GM15510 (cell line): Measurements from ENCODE around the gene LAMA5.

ENCODE experiments used
- POLR2A ChIP-seq: IDR thresholded peaks from 3 replicates; pipeline ENCODE4 v1.6.1; 2011; ENCODE audit warnings: borderline replicate concordance; ENCODE audit not compliant: insufficient read length; ENCODE audit errors: extremely low read depth

LAMA5 gene

GRCh38 chr20:62281161-62281933 is 85.8 kb downstream of the LAMA5 start:
- no peak for TF ChIP-seq POLR2A

- TF ChIP-seq POLR2A, result no peak
These were observed 86.8 kb downstream of the LAMA5 start for GRCh38 chr20:62280303-62280702.

GRCh38 chr20:62277253-62277652 is 89.9 kb downstream of the LAMA5 start:
- no peak for TF ChIP-seq POLR2A

- no peak for TF ChIP-seq POLR2A
These were observed 90.7 kb downstream of the LAMA5 start for GRCh38 chr20:62276439-62276838.

- TF ChIP-seq POLR2A, result no peak
These were observed 91.9 kb downstream of the LAMA5 start for GRCh38 chr20:62275219-62275618.

- no peak for TF ChIP-seq POLR2A
These were observed 92.7 kb downstream of the LAMA5 start for GRCh38 chr20:62274332-62274950.

GRCh38 chr20:62273416-62273815 is 93.7 kb downstream of the LAMA5 start:
- TF ChIP-seq POLR2A, result no peak

- no peak for TF ChIP-seq POLR2A
These were observed 94.9 kb downstream of the LAMA5 start for GRCh38 chr20:62272200-62272599.

- no peak for TF ChIP-seq POLR2A
These were observed 97.2 kb downstream of the LAMA5 start for GRCh38 chr20:62269871-62270270.

GRCh38 chr20:62269378-62269777 is 97.7 kb downstream of the LAMA5 start:
- no peak for TF ChIP-seq POLR2A

GRCh38 chr20:62268228-62268900 is 98.7 kb downstream of the LAMA5 start:
- TF ChIP-seq POLR2A, result no peak

- TF ChIP-seq POLR2A, result no peak
These were observed 99.6 kb downstream of the LAMA5 start for GRCh38 chr20:62267543-62267942.

GRCh38 chr20:62266851-62267250 is 100.3 kb downstream of the LAMA5 start:
- no peak for TF ChIP-seq POLR2A

GRCh38 chr20:62266340-62266739 is 100.8 kb downstream of the LAMA5 start:
- no peak for TF ChIP-seq POLR2A

GRCh38 chr20:62265365-62265764 is 101.7 kb downstream of the LAMA5 start:
- TF ChIP-seq POLR2A, result no peak

- TF ChIP-seq POLR2A, result no peak
These were observed 103.7 kb downstream of the LAMA5 start for GRCh38 chr20:62263396-62263795.

GRCh38 chr20:62262064-62262463 is 105.0 kb downstream of the LAMA5 start:
- TF ChIP-seq POLR2A, result no peak

GRCh38 chr20:62259294-62259565 is 107.9 kb downstream of the LAMA5 start:
- no peak for TF ChIP-seq POLR2A
